Prostate gland (tissue), 2 donors: Measurements from ENCODE around the gene STIM1. TPM values are rescaled to one million over a fixed set of nuclear protein-coding genes. Genes with fewer than 3 reads are reported as not detected.

Experiments used
- DNase-seq: peaks from one replicate; pipeline ENCODE4 v3.0.0-alpha.2; 2019; ENCODE audit warnings: low spot score
- H3K27ac ChIP-seq, 2 donors: fragments of 200-600 bp; sonication (generic); 2 replicates each; pipeline ENCODE4 v1.5.1; 2017 to 2019
- H3K27me3 ChIP-seq: fragments of 200-600 bp; sonication (generic); replicated peaks from 2 replicates; pipeline ENCODE4 v1.5.1; 2019; ENCODE audit not compliant: insufficient read depth
- H3K36me3 ChIP-seq, 2 donors: fragments of 200-600 bp; sonication (generic); 1 replicate in 1 of 2; 2 replicates in 1 of 2; pipeline versions ENCODE4 v1.5.1 to v1.8.1; 2017 to 2019
- H3K4me1 ChIP-seq: fragments of 200-600 bp; sonication (generic); replicated peaks from 2 replicates; pipeline ENCODE4 v1.5.1; 2019
- H3K4me3 ChIP-seq, 2 donors: fragments of 200-600 bp; sonication (generic); 2 replicates each; pipeline ENCODE4 v1.5.1; 2017 to 2019
- H3K9me3 ChIP-seq: fragments of 200-600 bp; sonication (generic); 2 replicates; pipeline ENCODE4 v1.5.1; 2017
- POLR2A ChIP-seq: fragments of 450-650 bp; IDR thresholded peaks from one replicate; pipeline ENCODE4 v1.6.1; 2016; ENCODE audit warnings: antibody characterized with exemption, mild to moderate bottlenecking
- POLR2AphosphoS5 ChIP-seq: sonication (generic); formaldehyde crosslinking; IDR thresholded peaks from one replicate; pipeline ENCODE4 v1.6.1; 2017; ENCODE audit warnings: antibody characterized with exemption
- WGBS: methylation state at CpG from one replicate; pipeline ENCODE4 v1.1.5; 2018; 5-methylcytosine and 5-hydroxymethylcytosine counted together
- intact Hi-C: fragments of 100-400 bp; cut with DNase I; formaldehyde crosslinking; loops from one replicate; pipeline ENCODE4 v1.14.2; 2022
- total RNA-seq, 2 donors: library from RNA; depleted of rRNA; stranded (reverse); fragments of >200 nt; gene quantifications; one replicate each; pipeline ENCODE4 v1.1.0, GENCODE V29; 2016
- TF ChIP-seq, protein P1 (sequence below), 4 experiments: fragments of 200-600 bp in 2 of 4; fragments of 450-650 bp in 2 of 4; sonication (generic) in 2 of 4; IDR thresholded peaks; 1 replicate in 3 of 4; 2 replicates in 1 of 4; pipeline ENCODE4 v1.5.1; 2016 to 2019; ENCODE audit warnings: antibody characterized with exemption in 4 of 4, mild to moderate bottlenecking in 2 of 4, moderate library complexity in 2 of 4

The STIM1 gene
- total RNA-seq, 2 donors from 2014 or later: 34.1 to 65.0 TPM

DNA sequence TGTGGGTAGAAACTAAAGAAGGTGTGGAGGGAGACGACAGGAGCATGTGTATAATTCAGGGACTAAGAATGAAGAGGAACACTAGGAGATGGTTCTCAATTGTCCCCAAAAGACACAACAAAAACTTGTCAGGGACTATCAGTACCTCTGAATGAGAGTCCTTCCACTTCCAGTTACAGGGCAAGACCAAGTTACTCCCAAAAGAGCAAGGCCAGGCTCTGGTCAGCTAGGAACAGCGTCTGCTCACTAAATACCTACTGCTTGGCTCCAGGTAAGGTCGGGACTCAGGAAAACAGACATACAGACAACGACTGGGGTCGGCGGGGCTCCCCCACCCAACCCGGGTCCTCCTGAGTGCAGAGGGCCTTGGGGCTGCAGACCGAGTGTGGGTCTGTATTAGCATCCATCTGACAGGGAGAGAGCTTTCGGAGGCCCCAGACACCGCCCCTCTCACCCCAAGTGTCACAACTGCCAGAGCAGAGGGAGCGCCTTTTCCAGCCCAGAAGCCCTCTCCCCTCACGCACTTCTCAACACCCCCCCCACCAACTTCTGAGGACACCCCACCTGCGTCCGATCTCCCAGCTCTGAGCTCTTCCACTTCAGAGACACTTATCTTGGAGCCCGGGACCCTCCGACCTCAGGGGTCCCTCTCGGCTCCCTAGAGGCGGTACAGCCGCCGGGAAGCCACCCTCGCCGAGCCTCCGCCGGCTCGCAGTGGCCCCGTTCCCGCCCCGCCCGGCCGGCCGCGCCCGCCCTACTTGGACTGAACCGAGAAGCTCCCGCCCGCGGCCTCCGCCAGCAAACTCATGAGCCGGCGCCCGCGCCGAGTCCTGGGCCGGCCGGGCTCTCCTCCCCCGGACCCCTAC is 15.2 kb upstream of the STIM1 start:
- Histone ChIP-seq H3K27me3 (no peaks in the 10 kb centered on the region), H3K27ac (peak overlapping the region; percentile 95 to 97), H3K9me3 (no peaks in the 10 kb centered on the region), H3K4me3 (peak overlapping the region; percentile 46 to 91), H3K36me3 (no peaks in the 10 kb centered on the region), H3K4me1 (no peaks in the 10 kb centered on the region)
- intact Hi-C loops: loop anchor here (5.0 kb wide), 1 partner anchor 43 kb away; the partner anchor contains the start of gene NUP98
- TF ChIP-seq POLR2AphosphoS5 (no peak), POLR2A (no peak)
- TF ChIP-seq, protein P1, sequence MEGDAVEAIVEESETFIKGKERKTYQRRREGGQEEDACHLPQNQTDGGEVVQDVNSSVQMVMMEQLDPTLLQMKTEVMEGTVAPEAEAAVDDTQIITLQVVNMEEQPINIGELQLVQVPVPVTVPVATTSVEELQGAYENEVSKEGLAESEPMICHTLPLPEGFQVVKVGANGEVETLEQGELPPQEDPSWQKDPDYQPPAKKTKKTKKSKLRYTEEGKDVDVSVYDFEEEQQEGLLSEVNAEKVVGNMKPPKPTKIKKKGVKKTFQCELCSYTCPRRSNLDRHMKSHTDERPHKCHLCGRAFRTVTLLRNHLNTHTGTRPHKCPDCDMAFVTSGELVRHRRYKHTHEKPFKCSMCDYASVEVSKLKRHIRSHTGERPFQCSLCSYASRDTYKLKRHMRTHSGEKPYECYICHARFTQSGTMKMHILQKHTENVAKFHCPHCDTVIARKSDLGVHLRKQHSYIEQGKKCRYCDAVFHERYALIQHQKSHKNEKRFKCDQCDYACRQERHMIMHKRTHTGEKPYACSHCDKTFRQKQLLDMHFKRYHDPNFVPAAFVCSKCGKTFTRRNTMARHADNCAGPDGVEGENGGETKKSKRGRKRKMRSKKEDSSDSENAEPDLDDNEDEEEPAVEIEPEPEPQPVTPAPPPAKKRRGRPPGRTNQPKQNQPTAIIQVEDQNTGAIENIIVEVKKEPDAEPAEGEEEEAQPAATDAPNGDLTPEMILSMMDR (IDR thresholded peaks at IDR 0.05): no peak
- 2% methylated on average over 33 of the region's 46 CpGs for WGBS
- DNase-seq: no peak

GRCh38 chr11:3840870-3841425 is 14.5 kb upstream of the STIM1 start, which contains the start of gene RHOG:
RHOG (minus strand) TSS chr11:3840959; CDS start chr11:3828138, 12,821 bp downstream.
- Histone ChIP-seq H3K27me3 (no peaks in the 10 kb centered on the region), H3K4me1 (no peaks in the 10 kb centered on the region), H3K9me3 (no peaks in the 10 kb centered on the region), H3K4me3 (peak within 1 kb of the TSS; percentile 46 to 91), H3K27ac (peak within 1 kb of the TSS; percentile 95 to 97), H3K36me3 (no peaks in the 10 kb centered on the region)
- WGBS: 2% methylated on average over 28 of the region's 42 CpGs
- intact Hi-C loops: loop anchor here (5.0 kb wide), 1 partner anchor 44 kb away; the partner anchor contains the start of gene NUP98
- TF ChIP-seq POLR2A: peak; percentile 44
- TF ChIP-seq POLR2AphosphoS5: no peak
- DNase-seq: peak; percentile 71

DNA sequence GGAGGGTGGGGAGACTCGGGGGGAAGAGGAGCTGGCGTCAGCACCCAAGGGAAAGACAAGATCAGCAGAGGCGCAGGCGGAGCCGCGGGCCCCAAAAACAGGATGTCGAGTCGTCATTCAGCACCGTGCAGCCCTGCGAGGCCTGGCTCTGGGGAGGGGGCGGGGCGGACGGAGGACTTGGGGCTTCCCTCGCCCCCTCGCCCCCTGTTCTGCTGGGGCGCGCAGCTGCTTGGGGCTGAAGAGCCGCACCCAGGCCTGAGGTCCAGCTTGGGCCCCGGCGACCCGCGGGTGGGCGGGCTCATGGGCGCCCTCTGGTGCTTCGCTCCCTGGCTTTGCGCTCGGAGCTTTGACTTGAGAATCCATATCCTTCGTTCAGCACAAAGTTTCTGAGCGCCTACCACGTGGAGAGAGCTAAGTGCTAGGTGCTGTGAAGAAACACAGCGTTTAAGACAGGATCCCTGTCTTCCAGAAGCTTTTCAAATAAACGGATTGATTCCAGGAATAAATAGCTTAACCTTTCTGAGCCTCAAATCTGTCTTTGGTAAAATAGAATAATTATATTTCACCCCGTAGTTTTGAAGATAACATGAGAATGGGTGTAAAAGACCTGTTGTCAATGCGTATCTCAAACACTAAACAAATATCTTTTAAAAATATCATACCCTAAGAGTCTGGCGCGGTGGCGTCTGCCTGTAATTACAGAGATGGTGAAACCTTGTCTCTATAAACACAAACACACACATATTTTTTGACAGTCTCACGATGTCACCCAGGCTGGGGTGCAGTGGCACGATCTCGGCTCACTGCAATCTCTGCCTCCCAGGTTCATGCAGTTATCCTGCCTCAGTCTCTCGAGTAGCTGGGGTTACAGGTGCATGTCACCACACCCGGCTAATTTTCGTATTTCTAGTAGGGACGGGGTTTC is 13.8 kb upstream of the STIM1 start:
- H3K36me3 ChIP-seq: no peaks in the 10 kb centered on the region
- intact Hi-C loops: loop anchor here (5.0 kb wide), 1 partner anchor 44 kb away; the partner anchor contains the start of gene NUP98
- no peaks in the 10 kb centered on the region for H3K4me1 ChIP-seq
- WGBS: 29% methylated on average over 36 of the region's 44 CpGs
- DNase-seq: peak; percentile 82
- peak overlapping the region; percentile 46 to 91 for H3K4me3 ChIP-seq
- H3K27ac ChIP-seq: peak overlapping the region; percentile 95 to 97
- TF ChIP-seq, protein P1 (IDR thresholded peaks at IDR 0.05): peak; percentile 44 to 82 (median 68)
- TF ChIP-seq POLR2AphosphoS5 (peak; percentile 61), POLR2A (peak; percentile 36)
- H3K9me3 ChIP-seq: no peaks in the 10 kb centered on the region
- H3K27me3 ChIP-seq: no peaks in the 10 kb centered on the region

DNA sequence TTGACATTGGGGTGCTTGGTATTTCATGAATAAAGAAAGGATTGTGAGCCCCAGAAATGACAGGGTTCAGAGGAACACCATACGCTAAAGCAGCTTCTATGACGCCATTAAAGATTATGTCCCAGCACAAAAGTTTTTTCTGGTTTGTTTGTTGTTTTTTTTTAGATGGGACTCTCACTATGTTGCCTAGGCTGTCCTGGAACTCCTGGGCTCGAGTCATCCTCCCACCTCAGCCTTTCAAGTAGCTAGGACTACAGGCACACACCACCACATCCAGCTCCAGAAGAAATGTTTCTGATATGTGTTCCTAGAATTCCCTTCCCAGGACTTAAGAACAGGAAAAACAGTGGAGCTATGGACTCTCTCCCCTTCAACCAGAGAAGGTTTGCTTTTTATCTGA is 12.1 kb upstream of the STIM1 start:
- WGBS: 87% methylated on average over 3 of the region's 3 CpGs

More for the DNA sequence above, 12.1 kb upstream of the STIM1 start:
- TF ChIP-seq, protein P1 (IDR thresholded peaks at IDR 0.05): no peak
- no peak for TF ChIP-seq POLR2AphosphoS5
- no peak for TF ChIP-seq POLR2A
- H3K27ac ChIP-seq: no peak overlapping the region
- no peak overlapping the region for H3K4me3 ChIP-seq
- H3K27me3 ChIP-seq: no peaks in the 10 kb centered on the region
- intact Hi-C loops: loop anchor here (5.0 kb wide), 1 partner anchor 46 kb away; the partner anchor contains the start of gene NUP98
- DNase-seq: no peak
- no peaks in the 10 kb centered on the region for H3K36me3 ChIP-seq
- no peaks in the 10 kb centered on the region for H3K9me3 ChIP-seq
- no peaks in the 10 kb centered on the region for H3K4me1 ChIP-seq
